NT2/D1 (cell line): ENCODE measurements around the gene SLC35G6.

Experiments
- SUZ12 ChIP-seq: IDR thresholded peaks from 2 replicates; pipeline ENCODE4 v1.6.1; 2011; ENCODE audit not compliant: insufficient read length, insufficient read depth; ENCODE audit errors: extremely low read depth
- YY1 ChIP-seq: IDR thresholded peaks from 2 replicates; pipeline ENCODE4 v1.6.1; 2011; ENCODE audit not compliant: insufficient read length, insufficient read depth
- ZNF274 ChIP-seq: IDR thresholded peaks from 2 replicates; pipeline ENCODE4 v1.6.1; 2011; ENCODE audit warnings: mild to moderate bottlenecking, low read depth, low read length

DNA sequence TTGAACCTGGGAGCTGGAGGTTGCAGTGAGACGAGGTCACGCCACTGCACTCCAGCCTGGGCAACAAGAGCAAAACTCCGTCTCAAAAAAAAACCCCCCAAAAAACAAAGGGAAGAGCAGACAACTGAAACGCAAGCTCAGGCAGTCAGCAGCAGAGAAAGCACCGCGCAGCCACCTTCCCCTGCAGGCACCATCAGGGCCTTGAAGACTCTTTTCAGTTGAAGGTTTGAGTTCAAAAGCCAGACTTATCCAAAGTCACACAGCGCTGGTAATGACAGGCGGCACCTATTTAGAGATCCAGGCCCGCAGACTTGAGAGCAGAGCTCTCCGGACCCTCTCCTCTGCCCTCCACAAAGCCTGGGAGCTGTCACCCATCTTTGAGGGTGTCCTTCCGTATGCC is 13.0 kb upstream of the SLC35G6 start:
- TF ChIP-seq ZNF274 (no peak), YY1 (no peak), SUZ12 (no peak)
